GM23248 (cell line): ENCODE results near the gene RPP21. TPM values are rescaled to one million over a fixed set of nuclear protein-coding genes. Genes with fewer than 3 reads are reported as not detected.
A peak's percentile ranks its signal among the peaks of the same experiment; 100 is the strongest.

ENCODE experiments used
- DNase-seq: peaks from one replicate; pipeline ENCODE4 v3.0.0-alpha.2; 2015
- H2AFZ ChIP-seq: fragments of 200-600 bp; sonication (generic); 2 replicates; pipeline ENCODE4 v1.6.1; 2016; ENCODE audit warnings: antibody characterized with exemption
- H3F3A ChIP-seq: fragments of 200-600 bp; sonication (generic); 2 replicates; pipeline ENCODE4 v1.6.1; 2016; ENCODE audit warnings: mild to moderate bottlenecking, antibody characterized with exemption, mixed run types; ENCODE audit not compliant: insufficient read depth
- H3K27ac ChIP-seq: fragments of 200-600 bp; sonication (generic); 2 replicates; pipeline ENCODE4 v1.5.1; 2016; ENCODE audit warnings: mild to moderate bottlenecking
- H3K27me3 ChIP-seq: fragments of 200-600 bp; sonication (generic); replicated peaks from 2 replicates; pipeline ENCODE4 v1.6.1; 2016; ENCODE audit warnings: mild to moderate bottlenecking; ENCODE audit not compliant: insufficient read depth
- H3K36me3 ChIP-seq: fragments of 200-600 bp; sonication (generic); 2 replicates; pipeline ENCODE4 v1.6.1; 2016; ENCODE audit warnings: low read depth, mild to moderate bottlenecking
- H3K4me1 ChIP-seq: fragments of 200-600 bp; sonication (generic); 2 replicates; pipeline ENCODE4 v1.6.1; 2016; ENCODE audit warnings: mild to moderate bottlenecking; ENCODE audit not compliant: insufficient read depth
- H3K4me2 ChIP-seq: fragments of 200-600 bp; sonication (generic); one replicate; pipeline ENCODE4 v1.6.1; 2016; ENCODE audit warnings: mild to moderate bottlenecking; ENCODE audit not compliant: unreplicated experiment
- H3K4me3 ChIP-seq: fragments of 200-600 bp; sonication (generic); 2 replicates; pipeline ENCODE4 v1.5.1; 2016; ENCODE audit warnings: mild to moderate bottlenecking
- H3K79me2 ChIP-seq: fragments of 200-600 bp; sonication (generic); 2 replicates; pipeline ENCODE4 v1.6.1; 2016; ENCODE audit warnings: mild to moderate bottlenecking; ENCODE audit not compliant: insufficient read depth
- H3K9ac ChIP-seq: fragments of 200-600 bp; sonication (generic); 2 replicates; pipeline ENCODE4 v1.6.1; 2016; ENCODE audit warnings: mild to moderate bottlenecking
- H3K9me2 ChIP-seq: fragments of 200-600 bp; sonication (generic); 2 replicates; pipeline ENCODE4 v1.6.1; 2016; ENCODE audit warnings: mixed run types, mild to moderate bottlenecking, moderate library complexity; ENCODE audit not compliant: insufficient read depth
- H3K9me3 ChIP-seq: fragments of 200-600 bp; sonication (generic); one replicate; pipeline ENCODE4 v1.6.1; 2017; ENCODE audit warnings: low read depth
- H4K20me1 ChIP-seq: fragments of 200-600 bp; sonication (generic); 2 replicates; pipeline ENCODE4 v1.6.0; 2016; ENCODE audit not compliant: insufficient read depth
- EZH2 ChIP-seq: fragments of 200-600 bp; sonication (generic); IDR thresholded peaks from 2 replicates; pipeline ENCODE4 v1.6.1; 2018; ENCODE audit warnings: antibody characterized with exemption, mild to moderate bottlenecking; ENCODE audit not compliant: insufficient read depth, poor library complexity, severe bottlenecking
- EZH2phosphoT487 ChIP-seq: fragments of 200-600 bp; sonication (generic); IDR thresholded peaks from 2 replicates; pipeline ENCODE4 v1.6.1; 2018; ENCODE audit warnings: antibody characterized with exemption, moderate library complexity, mild to moderate bottlenecking, low read depth; ENCODE audit not compliant: insufficient read depth
- WGBS, 2 experiments: methylation state at CpG; one replicate each; pipeline ENCODE4 v1.1.6; 2015 to 2017; ENCODE audit warnings: low lambda C conversion rate in 2 of 2, low coverage in 1 of 2; ENCODE audit errors: missing lambda C conversion rate in 2 of 2; 5-methylcytosine and 5-hydroxymethylcytosine counted together
- in situ Hi-C: fragments of 300-500 bp; cut with MboI; formaldehyde crosslinking; loops from 2 replicates; pipeline ENCODE4 v1.15.0; 2020
- polyA plus RNA-seq: library from polyadenylated mRNA; unstranded; fragments of >200 nt; fragmentation: Nextera tagmentation; extraction: Ambion mirVana; gene quantifications from 2 replicates; pipeline ENCODE4 v1.2.1, GENCODE V29; 2016
- total RNA-seq: library from RNA; depleted of rRNA; stranded (reverse); fragments of >200 nt; shearing (Covaris generic); gene quantifications from 2 replicates; pipeline ENCODE4 v1.2.3, GENCODE V29; 2014

The RPP21 gene
- total and polyA plus RNA-seq, 2 experiments from 2014 or later, result 45.8 to 63.4 TPM

GRCh38 chr6:30341728-30342127 is 3.2 kb upstream of the RPP21 start:
- no peak overlapping the region for H3K27ac ChIP-seq
- WGBS, 2 experiments, result 96 to 98% methylated on average over 16 of the region's 16 CpGs

GRCh38 chr6:30344191-30344867 is 627 bp upstream of the RPP21 start:
- Histone ChIP-seq H3K27ac (no peak overlapping the region), H4K20me1 (no peaks in the 10 kb centered on the region), H3K4me3 (peak overlapping the region; percentile 87; the same call in 1 of the 2 replicates), H3K36me3 (0 out of 2 replicates have a peak, but pooled peaks cover 11% of the 10 kb centered on the region), H2AFZ (peak overlapping the region; percentile 88), H3K4me2 (peak overlapping the region; percentile 27), H3F3A (peaks cover 19% of the 10 kb centered on the region; the same call in 1 of the 2 replicates), H3K9ac (peak overlapping the region; percentile 87; the same call in 1 of the 2 replicates), H3K4me1 (peaks cover 9% of the 10 kb centered on the region; the same call in 1 of the 2 replicates), H3K27me3 (no peaks in the 10 kb centered on the region), H3K79me2 (peaks cover 13% of the 10 kb centered on the region), H3K9me3 (no peaks in the 10 kb centered on the region), H3K9me2 (no peaks in the 10 kb centered on the region)
- peak; percentile 29 for DNase-seq
- in situ Hi-C loops, result no loop called here
- 28 to 29% methylated on average over 4 of the region's 4 CpGs for WGBS, 2 experiments
- no peak for TF ChIP-seq EZH2
- TF ChIP-seq EZH2phosphoT487, result no peak

More at GRCh38 chr6:30341728-30342127, 3.2 kb upstream of the RPP21 start:
- peaks cover 12% of the 10 kb centered on the region for H3K79me2 ChIP-seq
- H3K4me1 ChIP-seq, result peaks cover 9% of the 10 kb centered on the region; the same call in 1 of the 2 replicates
- in situ Hi-C loops, result no loop called here
- no peaks in the 10 kb centered on the region for H3K9me3 ChIP-seq
- TF ChIP-seq EZH2 (no peak), EZH2phosphoT487 (no peak)
- H3K27me3 ChIP-seq, result no peaks in the 10 kb centered on the region
- no peak overlapping the region for H3K9ac ChIP-seq
- H3K4me3 ChIP-seq, result no peak overlapping the region
- H3F3A ChIP-seq, result peaks cover 19% of the 10 kb centered on the region; the same call in 1 of the 2 replicates
- peaks cover 20% of the 10 kb centered on the region for H3K36me3 ChIP-seq
- DNase-seq, result no peak
- H3K4me2 ChIP-seq, result no peak overlapping the region
- H2AFZ ChIP-seq, result no peak overlapping the region
- no peaks in the 10 kb centered on the region for H3K9me2 ChIP-seq
- no peaks in the 10 kb centered on the region for H4K20me1 ChIP-seq

- H3K27ac ChIP-seq, result no peak overlapping the region
- H3K9me2 ChIP-seq, result no peaks in the 10 kb centered on the region
- TF ChIP-seq EZH2, result no peak
- H3K9ac ChIP-seq, result peak overlapping the region; percentile 87
- H3K4me2 ChIP-seq, result peak overlapping the region; percentile 94
- no peak for DNase-seq
- WGBS, 2 experiments, result 39 to 42% methylated on average over 4 of the region's 4 CpGs
- 0 out of 2 replicates have a peak, but pooled peaks cover 7% of the 10 kb centered on the region for H3F3A ChIP-seq
- in situ Hi-C loops, result no loop called here
- H3K36me3 ChIP-seq, result 0 out of 2 replicates have a peak, but pooled peaks cover 11% of the 10 kb centered on the region
- H3K4me1 ChIP-seq, result peaks cover 6% of the 10 kb centered on the region; the same call in 1 of the 2 replicates
- H3K79me2 ChIP-seq, result peaks cover 13% of the 10 kb centered on the region
- H3K27me3 ChIP-seq, result no peaks in the 10 kb centered on the region
- H3K4me3 ChIP-seq, result peak overlapping the region; percentile 87
- H3K9me3 ChIP-seq, result no peaks in the 10 kb centered on the region
- peak overlapping the region; percentile 88 for H2AFZ ChIP-seq
- no peaks in the 10 kb centered on the region for H4K20me1 ChIP-seq
Measured at GRCh38 chr6:30345852-30346251, 896 bp downstream of the RPP21 start.

- Histone ChIP-seq H3F3A (0 out of 2 replicates have a peak, but pooled peaks cover 7% of the 10 kb centered on the region), H2AFZ (no peak overlapping the region), H3K4me2 (no peak overlapping the region), H3K9me3 (no peaks in the 10 kb centered on the region), H3K79me2 (peaks cover 13% of the 10 kb centered on the region), H3K36me3 (0 out of 2 replicates have a peak, but pooled peaks cover 11% of the 10 kb centered on the region), H4K20me1 (no peaks in the 10 kb centered on the region), H3K9ac (no peak overlapping the region), H3K4me1 (peaks cover 4% of the 10 kb centered on the region; the same call in 1 of the 2 replicates), H3K27me3 (no peaks in the 10 kb centered on the region), H3K27ac (no peak overlapping the region), H3K4me3 (no peak overlapping the region), H3K9me2 (no peaks in the 10 kb centered on the region)
- in situ Hi-C loops, result no loop called here
- no peak for TF ChIP-seq EZH2phosphoT487
- no peak for TF ChIP-seq EZH2
- no peak for DNase-seq
- WGBS, 2 experiments, result 95 to 99% methylated on average over 3 of the region's 3 CpGs
Measured at GRCh38 chr6:30348957-30349356, 4.0 kb downstream of the RPP21 start.
